HepG2 (cell line): ENCODE results near the gene UBE2B. TPM values are rescaled to one million over a fixed set of nuclear protein-coding genes. Genes with fewer than 3 reads are reported as not detected.
A peak's percentile ranks its signal among the peaks of the same experiment; 100 is the strongest.

Experiments
- DZIP1 ChIP-seq: sonication (generic); formaldehyde crosslinking; IDR thresholded peaks from 2 replicates; pipeline ENCODE4 v1.5.0; 2020; ENCODE audit warnings: mild to moderate bottlenecking, missing genetic modification reagents
- FOXM1 ChIP-seq: sonication (generic); formaldehyde crosslinking; IDR thresholded peaks from 2 replicates; pipeline ENCODE4 v1.5.0; 2020; ENCODE audit warnings: missing genetic modification reagents
- HCFC1 ChIP-seq: fragments of 150-350 bp; IDR thresholded peaks from 2 replicates; pipeline ENCODE4 v1.6.1; 2014; ENCODE audit warnings: low read depth, low read length
- HMG20B ChIP-seq: conservative IDR thresholded peaks from 2 replicates; pipeline ENCODE4 v1.6.1; 2016; ENCODE audit warnings: missing genetic modification reagents, missing compliant biosample characterization
- HNF1A ChIP-seq, 2 experiments: sonication (generic) in 1 of 2; formaldehyde crosslinking in 1 of 2; IDR thresholded peaks; 2 replicates each; pipeline versions ENCODE4 v1.4.0 to v1.6.1; 2016 to 2020; ENCODE audit warnings: borderline replicate concordance in 1 of 2, low read depth in 1 of 2, mild to moderate bottlenecking in 1 of 2, missing genetic modification reagents in 1 of 2
- MED1 ChIP-seq: sonication (generic); formaldehyde crosslinking; IDR thresholded peaks from 2 replicates; pipeline ENCODE4 v1.4.0; 2020; ENCODE audit warnings: missing genetic modification reagents
- NFIB ChIP-seq: sonication (generic); formaldehyde crosslinking; IDR thresholded peaks from 2 replicates; pipeline ENCODE4 v1.9.0; 2021; ENCODE audit warnings: missing genetic modification reagents, mild to moderate bottlenecking, borderline replicate concordance
- PRMT3 ChIP-seq: sonication (generic); formaldehyde crosslinking; IDR thresholded peaks from 2 replicates; pipeline ENCODE4 v1.8.1; 2022; ENCODE audit warnings: low read depth, mild to moderate bottlenecking, moderate library complexity, missing genetic modification reagents, borderline replicate concordance
- RNF2 ChIP-seq: fragments of 450-650 bp; conservative IDR thresholded peaks from 2 replicates; pipeline ENCODE4 v1.6.1; 2016; ENCODE audit warnings: low read depth
- SMAD3 ChIP-seq: sonication (generic); formaldehyde crosslinking; IDR thresholded peaks from 2 replicates; pipeline ENCODE4 v1.4.0; 2020; ENCODE audit warnings: missing genetic modification reagents
- STAG1 ChIP-seq: sonication (generic); formaldehyde crosslinking; IDR thresholded peaks from 2 replicates; pipeline ENCODE4 v1.4.0; 2020; ENCODE audit warnings: missing genetic modification reagents
- TEAD3 ChIP-seq: optimal IDR thresholded peaks from 2 replicates; pipeline ENCODE3; 2016; ENCODE audit warnings: borderline replicate concordance
- ZFP82 ChIP-seq: sonication (generic); formaldehyde crosslinking; IDR thresholded peaks from 2 replicates; pipeline ENCODE4 v1.5.1; 2020; ENCODE audit warnings: mild to moderate bottlenecking, missing genetic modification reagents, borderline replicate concordance
- ZFY ChIP-seq: sonication (generic); formaldehyde crosslinking; IDR thresholded peaks from 2 replicates; pipeline ENCODE4 v1.4.0; 2020; ENCODE audit warnings: missing genetic modification reagents
- ZGPAT ChIP-seq: IDR thresholded peaks from 2 replicates; pipeline ENCODE4 v1.6.1; 2016; ENCODE audit warnings: mild to moderate bottlenecking
- ZNF256 ChIP-seq: sonication (generic); formaldehyde crosslinking; conservative IDR thresholded peaks from 2 replicates; pipeline ENCODE4 v1.4.0; 2020; ENCODE audit warnings: missing genetic modification reagents
- ZNF30 ChIP-seq: sonication (generic); formaldehyde crosslinking; IDR thresholded peaks from 2 replicates; pipeline ENCODE4 v1.5.0; 2020; ENCODE audit warnings: mild to moderate bottlenecking, missing genetic modification reagents
- ZNF510 ChIP-seq: sonication (generic); formaldehyde crosslinking; IDR thresholded peaks from 2 replicates; pipeline ENCODE4 v1.4.0; 2020; ENCODE audit warnings: low read depth, mild to moderate bottlenecking, missing genetic modification reagents
- ZNF564 ChIP-seq: sonication (generic); formaldehyde crosslinking; IDR thresholded peaks from 2 replicates; pipeline ENCODE4 v1.8.1; 2023; ENCODE audit warnings: mild to moderate bottlenecking, missing genetic modification reagents
- ZNF773 ChIP-seq: sonication (generic); formaldehyde crosslinking; IDR thresholded peaks from 2 replicates; pipeline ENCODE4 v1.4.0; 2020; ENCODE audit warnings: missing genetic modification reagents, borderline replicate concordance
- ZSCAN21 ChIP-seq: sonication (generic); formaldehyde crosslinking; IDR thresholded peaks from 2 replicates; pipeline ENCODE4 v1.8.0; 2022; ENCODE audit warnings: mild to moderate bottlenecking, missing genetic modification reagents, moderate library complexity, borderline replicate concordance
- polyA plus RNA-seq, 8 experiments: library from polyadenylated mRNA; depleted of rRNA in 3 of 8; stranded (reverse) in 7 of 8; unstranded in 1 of 8; fragments of >200 nt; fragmentation: Illumina TruSeq in 4 of 8; extraction: Trizol in 4 of 8; gene quantifications; 2 replicates each; pipeline versions ENCODE4 v1.2.1 to v1.2.3, GENCODE V29; 2011 to 2016; ENCODE audit warnings: low read depth in 4 of 8, missing spikeins in 1 of 8, mixed read lengths in 1 of 8; ENCODE audit not compliant: insufficient read depth in 1 of 8
- total RNA-seq, 5 experiments: library from RNA; depleted of rRNA; stranded (reverse); fragments of >200 nt; fragmentation: Illumina TruSeq; extraction: Trizol; gene quantifications; 2 replicates each; pipeline ENCODE4 v1.2.3, GENCODE V29; 2016; ENCODE audit warnings: low read depth in 1 of 5

Gene UBE2B
- total and polyA plus RNA-seq, 2 of the 13 experiments (the other 11 are each of a cell fraction or from before 2014, with no cell fraction given) = 25.2 to 56.0 TPM

GRCh38 chr5:134370871-134371833 lies at the start of gene UBE2B (continued):
- TF ChIP-seq DZIP1 (CRISPR knock-in tag) (0 out of 2 replicates have a peak, but pooled peaks have one; percentile 28), ZNF30 (no peak), ZSCAN21 (CRISPR knock-in tag) (0 out of 2 replicates have a peak, but pooled peaks have one; percentile 23), MED1 (peak; percentile 80), STAG1 (CRISPR knock-in tag) (no peak; the same call in 1 of the 2 replicates), ZGPAT (peak; percentile 90), ZFP82 (CRISPR knock-in tag) (peak; percentile 82; the same call in 1 of the 2 replicates), HMG20B (no peak; the same call in 1 of the 2 replicates), PRMT3 (CRISPR knock-in tag) (no peak), RNF2 (no peak; the same call in 1 of the 2 replicates), ZNF564 (CRISPR knock-in tag) (peak; percentile 31; the same call in 1 of the 2 replicates), NFIB (CRISPR knock-in tag) (no peak), SMAD3 (CRISPR knock-in tag) (peak; percentile 75; the same call in 1 of the 2 replicates), HNF1A (IDR thresholded peaks at IDR 0.05; ENCODE audit: low read depth) (no peak), HNF1A (CRISPR knock-in tag; IDR thresholded peaks at IDR 0.05; ENCODE audit: borderline replicate concordance) (peak; percentile 68; the same call in 1 of the 2 replicates), ZNF256 (peak; percentile 91; the same call in 1 of the 2 replicates), FOXM1 (CRISPR knock-in tag) (no peak), ZNF510 (CRISPR knock-in tag) (no peak), HCFC1 (no peak), TEAD3 (CRISPR knock-in tag) (peak; percentile 57), ZFY (CRISPR knock-in tag) (peak; percentile 69), ZNF773 (CRISPR knock-in tag) (no peak)
